Fibroblast of upper back skin (primary cell): ENCODE data around the gene KDM1B.

Source experiments
- DNase-seq: peaks from one replicate; pipeline ENCODE4 v3.0.0-alpha.2; 2013

The KDM1B gene

GRCh38 chr6:18264219-18264922 is 109.1 kb downstream of the KDM1B start, which contains the start of gene DEK:
Gene DEK (minus strand): TSS chr6:18264530. CDS start chr6:18263987, 543 bp downstream.
- DNase-seq, result peak; percentile 86

- DNase-seq, result no peak
Observed at GRCh38 chr6:18264923-18265377, 109.7 kb downstream of the KDM1B start.

GRCh38 chr6:18265787-18266522 is 110.7 kb downstream of the KDM1B start:
- DNase-seq, result no peak

GRCh38 chr6:18266523-18266912 is 111.3 kb downstream of the KDM1B start:
- DNase-seq, result no peak

GRCh38 chr6:18268066-18268465 is 112.8 kb downstream of the KDM1B start:
- no peak for DNase-seq

- DNase-seq, result peak; percentile 80
Observed at GRCh38 chr6:18269253-18269652, 114.0 kb downstream of the KDM1B start.

- DNase-seq, result no peak
Observed at GRCh38 chr6:18269717-18270116, 114.5 kb downstream of the KDM1B start.

- no peak for DNase-seq
Observed at GRCh38 chr6:18270216-18270615, 115.0 kb downstream of the KDM1B start.
